KMS-11 (cell line): ENCODE data around the gene HCFC1.

Experiments
- H2AFZ ChIP-seq: fragments of 200-600 bp; sonication (generic); 2 replicates; pipeline ENCODE4 v1.6.1; 2016; ENCODE audit warnings: antibody characterized with exemption, mixed run types, low read depth
- H3K27ac ChIP-seq: fragments of 200-600 bp; sonication (generic); 2 replicates; pipeline ENCODE4 v1.6.1; 2016; ENCODE audit warnings: mild to moderate bottlenecking, mixed run types
- H3K27me3 ChIP-seq: fragments of 200-600 bp; sonication (generic); 2 replicates; pipeline ENCODE4 v1.6.1; 2017; ENCODE audit warnings: mild to moderate bottlenecking, low read depth, mixed run types, moderate library complexity; ENCODE audit not compliant: insufficient read depth
- H3K36me3 ChIP-seq: fragments of 200-600 bp; sonication (generic); 2 replicates; pipeline ENCODE4 v1.6.1; 2017; ENCODE audit warnings: mild to moderate bottlenecking, mixed run types; ENCODE audit not compliant: insufficient read depth
- H3K4me1 ChIP-seq: fragments of 200-600 bp; sonication (generic); 2 replicates; pipeline ENCODE4 v1.6.1; 2016; ENCODE audit warnings: mild to moderate bottlenecking, low read depth, mixed run types; ENCODE audit not compliant: poor library complexity, severe bottlenecking
- H3K4me2 ChIP-seq: fragments of 200-600 bp; sonication (generic); 2 replicates; pipeline ENCODE4 v1.7.0; 2016; ENCODE audit warnings: mild to moderate bottlenecking, mixed run types
- H3K4me3 ChIP-seq: fragments of 200-600 bp; sonication (generic); IDR thresholded peaks from 2 replicates; pipeline ENCODE4 v1.6.1; 2017; ENCODE audit warnings: low read depth, low read length, mixed read lengths; ENCODE audit not compliant: insufficient read depth
- H3K79me2 ChIP-seq: fragments of 200-600 bp; sonication (generic); 2 replicates; pipeline ENCODE4 v1.6.1; 2016; ENCODE audit warnings: low read depth, mixed run types; ENCODE audit not compliant: insufficient read depth
- H3K9ac ChIP-seq: fragments of 200-600 bp; sonication (generic); 2 replicates; pipeline ENCODE4 v1.6.1; 2016; ENCODE audit warnings: mild to moderate bottlenecking, mixed run types
- H4K20me1 ChIP-seq: fragments of 200-600 bp; sonication (generic); 2 replicates; pipeline ENCODE4 v1.6.1; 2016; ENCODE audit warnings: mild to moderate bottlenecking, mixed run types; ENCODE audit not compliant: insufficient read depth
- CTCF ChIP-seq: fragments of 200-600 bp; sonication (generic); conservative IDR thresholded peaks from 2 replicates; pipeline ENCODE4 v1.6.1; 2017; ENCODE audit warnings: low read depth, mild to moderate bottlenecking, antibody characterized with exemption, low read length, moderate library complexity, mixed read lengths

HCFC1 gene

GRCh38 chrX:153968754-153969124, 2.9 kb downstream of the HCFC1 start:
- TF ChIP-seq CTCF = peak; percentile 39; the same call in 1 of the 2 replicates
- H3K9ac ChIP-seq = peak overlapping the region; percentile 100
- peak overlapping the region; percentile 100 for H3K27ac ChIP-seq
- H3K36me3 ChIP-seq = no peaks in the 10 kb centered on the region
- no peaks in the 10 kb centered on the region for H3K27me3 ChIP-seq
- no peak overlapping the region for H3K4me3 ChIP-seq
- H3K4me1 ChIP-seq = peaks cover 25% of the 10 kb centered on the region
- H3K79me2 ChIP-seq = peaks cover 59% of the 10 kb centered on the region
- no peaks in the 10 kb centered on the region for H4K20me1 ChIP-seq
- no peak overlapping the region for H2AFZ ChIP-seq
- peak overlapping the region; percentile 96 for H3K4me2 ChIP-seq

- H3K4me1 ChIP-seq = peaks cover 20% of the 10 kb centered on the region
- H3K36me3 ChIP-seq = no peaks in the 10 kb centered on the region
- no peak for TF ChIP-seq CTCF
- no peaks in the 10 kb centered on the region for H4K20me1 ChIP-seq
- peaks cover 61% of the 10 kb centered on the region for H3K79me2 ChIP-seq
- no peak overlapping the region for H3K4me3 ChIP-seq
- H3K9ac ChIP-seq = peak overlapping the region; percentile 100; the same call in 1 of the 2 replicates
- H2AFZ ChIP-seq = no peak overlapping the region
- no peaks in the 10 kb centered on the region for H3K27me3 ChIP-seq
- H3K27ac ChIP-seq = peak overlapping the region; percentile 100
- peak overlapping the region; percentile 96 for H3K4me2 ChIP-seq
Observed at GRCh38 chrX:153968255-153968654, 3.4 kb downstream of the HCFC1 start.

GRCh38 chrX:153967536-153968224, 3.9 kb downstream of the HCFC1 start:
- H3K36me3 ChIP-seq = no peaks in the 10 kb centered on the region
- peaks cover 18% of the 10 kb centered on the region for H3K4me1 ChIP-seq
- no peak for TF ChIP-seq CTCF
- peaks cover 67% of the 10 kb centered on the region for H3K79me2 ChIP-seq
- peak overlapping the region; percentile 96 for H3K4me2 ChIP-seq
- peak overlapping the region; percentile 100; the same call in 1 of the 2 replicates for H3K9ac ChIP-seq
- peak overlapping the region; percentile 100; the same call in 1 of the 2 replicates for H3K27ac ChIP-seq
- H3K27me3 ChIP-seq = no peaks in the 10 kb centered on the region
- H4K20me1 ChIP-seq = no peaks in the 10 kb centered on the region
- no peak overlapping the region for H2AFZ ChIP-seq
- no peak overlapping the region for H3K4me3 ChIP-seq

- Histone ChIP-seq H3K79me2 (peaks cover 73% of the 10 kb centered on the region), H3K36me3 (no peaks in the 10 kb centered on the region; the same call in 1 of the 2 replicates), H2AFZ (no peak overlapping the region), H3K27me3 (no peaks in the 10 kb centered on the region), H3K27ac (peak overlapping the region; percentile 100; the same call in 1 of the 2 replicates), H3K9ac (no peak overlapping the region), H3K4me3 (no peak overlapping the region), H3K4me1 (peaks cover 18% of the 10 kb centered on the region), H3K4me2 (peak overlapping the region; percentile 96; the same call in 1 of the 2 replicates), H4K20me1 (no peaks in the 10 kb centered on the region)
- TF ChIP-seq CTCF = no peak
Observed at GRCh38 chrX:153966841-153967535, 4.6 kb downstream of the HCFC1 start.
